IPS-15b (cell line): ENCODE results near the gene FNDC1.

Experiments used
- H3K27me3 ChIP-seq: one replicate; pipeline ENCODE4 v1.6.1; 2013; ENCODE audit warnings: low read length; ENCODE audit not compliant: control insufficient read depth, insufficient read depth
- H3K36me3 ChIP-seq: one replicate; pipeline ENCODE4 v1.6.1; 2013; ENCODE audit warnings: low read length; ENCODE audit not compliant: control insufficient read depth, insufficient read depth
- H3K4me1 ChIP-seq: one replicate; pipeline ENCODE4 v1.6.1; 2013; ENCODE audit warnings: mild to moderate bottlenecking, low read length; ENCODE audit not compliant: control insufficient read depth, insufficient read depth
- H3K4me3 ChIP-seq: one replicate; pipeline ENCODE4 v1.5.1; 2013; ENCODE audit warnings: low read depth, low read length
- H3K9ac ChIP-seq: one replicate; pipeline ENCODE4 v1.6.1; 2013; ENCODE audit warnings: low read depth, mild to moderate bottlenecking, low read length
- H3K9me3 ChIP-seq: one replicate; pipeline ENCODE4 v1.6.1; 2013; ENCODE audit warnings: mild to moderate bottlenecking, low read length; ENCODE audit not compliant: control insufficient read depth, insufficient read depth

The FNDC1 gene

GRCh38 chr6:159213405-159213804 lies 44.2 kb downstream of the FNDC1 start:
- Histone ChIP-seq H3K27me3 (no peaks in the 10 kb centered on the region), H3K9ac (no peak overlapping the region), H3K36me3 (no peaks in the 10 kb centered on the region), H3K9me3 (no peaks in the 10 kb centered on the region), H3K4me3 (no peak overlapping the region), H3K4me1 (no peaks in the 10 kb centered on the region)

GRCh38 chr6:159214281-159214680 lies 45.1 kb downstream of the FNDC1 start:
- H3K36me3 ChIP-seq: no peaks in the 10 kb centered on the region
- H3K4me1 ChIP-seq: no peaks in the 10 kb centered on the region
- no peaks in the 10 kb centered on the region for H3K27me3 ChIP-seq
- H3K9ac ChIP-seq: no peak overlapping the region
- H3K9me3 ChIP-seq: no peaks in the 10 kb centered on the region
- no peak overlapping the region for H3K4me3 ChIP-seq

- no peaks in the 10 kb centered on the region for H3K9me3 ChIP-seq
- no peaks in the 10 kb centered on the region for H3K27me3 ChIP-seq
- no peak overlapping the region for H3K4me3 ChIP-seq
- no peaks in the 10 kb centered on the region for H3K4me1 ChIP-seq
- H3K36me3 ChIP-seq: no peaks in the 10 kb centered on the region
- no peak overlapping the region for H3K9ac ChIP-seq
Observed at GRCh38 chr6:159217595-159218275, 48.5 kb downstream of the FNDC1 start.

GRCh38 chr6:159220093-159220492 lies 50.9 kb downstream of the FNDC1 start:
- Histone ChIP-seq H3K27me3 (no peaks in the 10 kb centered on the region), H3K4me1 (no peaks in the 10 kb centered on the region)

GRCh38 chr6:159221486-159222170 lies 52.4 kb downstream of the FNDC1 start:
- no peaks in the 10 kb centered on the region for H3K36me3 ChIP-seq
- H3K9ac ChIP-seq: no peak overlapping the region
- H3K4me1 ChIP-seq: no peaks in the 10 kb centered on the region

More at GRCh38 chr6:159220093-159220492, 50.9 kb downstream of the FNDC1 start:
- no peak overlapping the region for H3K9ac ChIP-seq
- no peaks in the 10 kb centered on the region for H3K9me3 ChIP-seq
- no peak overlapping the region for H3K4me3 ChIP-seq
- no peaks in the 10 kb centered on the region for H3K36me3 ChIP-seq

GRCh38 chr6:159224452-159224851 lies 55.3 kb downstream of the FNDC1 start:
- Histone ChIP-seq H3K9me3 (no peaks in the 10 kb centered on the region), H3K36me3 (no peaks in the 10 kb centered on the region), H3K9ac (no peak overlapping the region), H3K27me3 (no peaks in the 10 kb centered on the region), H3K4me3 (no peak overlapping the region), H3K4me1 (no peaks in the 10 kb centered on the region)

More at GRCh38 chr6:159221486-159222170, 52.4 kb downstream of the FNDC1 start:
- no peak overlapping the region for H3K4me3 ChIP-seq
- no peaks in the 10 kb centered on the region for H3K9me3 ChIP-seq
- H3K27me3 ChIP-seq: no peaks in the 10 kb centered on the region

- no peaks in the 10 kb centered on the region for H3K36me3 ChIP-seq
- no peaks in the 10 kb centered on the region for H3K9me3 ChIP-seq
- H3K4me1 ChIP-seq: no peaks in the 10 kb centered on the region
- H3K9ac ChIP-seq: no peak overlapping the region
- peaks cover 34% of the 10 kb centered on the region for H3K27me3 ChIP-seq
- H3K4me3 ChIP-seq: no peak overlapping the region
Observed at GRCh38 chr6:159229651-159230051, 60.5 kb downstream of the FNDC1 start.

GRCh38 chr6:159232106-159232645 lies 63.0 kb downstream of the FNDC1 start:
- Histone ChIP-seq H3K4me1 (no peaks in the 10 kb centered on the region), H3K27me3 (peaks cover 47% of the 10 kb centered on the region), H3K9me3 (no peaks in the 10 kb centered on the region), H3K9ac (no peak overlapping the region), H3K36me3 (no peaks in the 10 kb centered on the region), H3K4me3 (no peak overlapping the region)

- Histone ChIP-seq H3K27me3 (peaks cover 47% of the 10 kb centered on the region), H3K4me3 (no peak overlapping the region)
Observed at GRCh38 chr6:159232751-159233150, 63.6 kb downstream of the FNDC1 start.

GRCh38 chr6:159233365-159234101 lies 64.3 kb downstream of the FNDC1 start:
- peaks cover 47% of the 10 kb centered on the region for H3K27me3 ChIP-seq
- no peak overlapping the region for H3K9ac ChIP-seq
- H3K4me3 ChIP-seq: peak overlapping the region; percentile 48
- H3K4me1 ChIP-seq: no peaks in the 10 kb centered on the region
- H3K9me3 ChIP-seq: no peaks in the 10 kb centered on the region
- H3K36me3 ChIP-seq: no peaks in the 10 kb centered on the region

More at GRCh38 chr6:159232751-159233150, 63.6 kb downstream of the FNDC1 start:
- H3K36me3 ChIP-seq: no peaks in the 10 kb centered on the region
- no peaks in the 10 kb centered on the region for H3K9me3 ChIP-seq
- H3K9ac ChIP-seq: no peak overlapping the region
- H3K4me1 ChIP-seq: no peaks in the 10 kb centered on the region

- peak overlapping the region; percentile 48 for H3K4me3 ChIP-seq
- peaks cover 47% of the 10 kb centered on the region for H3K27me3 ChIP-seq
Observed at GRCh38 chr6:159234102-159234553, 64.9 kb downstream of the FNDC1 start.

More at GRCh38 chr6:159234102-159234553, 64.9 kb downstream of the FNDC1 start:
- Histone ChIP-seq H3K9ac (no peak overlapping the region), H3K36me3 (no peaks in the 10 kb centered on the region), H3K4me1 (no peaks in the 10 kb centered on the region), H3K9me3 (no peaks in the 10 kb centered on the region)
